GM23338 (cell line): ENCODE measurements around the gene DGKB. TPM values are rescaled to one million over a fixed set of nuclear protein-coding genes. Genes with fewer than 3 reads are reported as not detected.

Experiments used
- ATAC-seq: fragments of 200-7000 bp; cut with Tn5 transposase; 3 replicates; pipeline ENCODE4 v1.9.1; 2020
- DNase-seq: peaks from one replicate; pipeline ENCODE4 v3.0.0-alpha.2; 2015; ENCODE audit warnings: low spot score
- H2AFZ ChIP-seq: fragments of 200-600 bp; sonication (generic); 2 replicates; pipeline ENCODE4 v1.8.0; 2016; ENCODE audit warnings: antibody characterized with exemption, mild to moderate bottlenecking, moderate library complexity
- H3F3A ChIP-seq: fragments of 200-600 bp; sonication (generic); replicated peaks from 2 replicates; pipeline ENCODE4 v1.8.0; 2017; ENCODE audit warnings: antibody characterized with exemption, mixed run types, low read depth
- H3K27ac ChIP-seq: fragments of 200-600 bp; sonication (generic); 2 replicates; pipeline ENCODE4 v1.6.1; 2016; ENCODE audit warnings: low read depth
- H3K27me3 ChIP-seq: fragments of 200-600 bp; sonication (generic); 2 replicates; pipeline ENCODE4 v1.8.0; 2016; ENCODE audit warnings: mild to moderate bottlenecking, mixed run types, moderate library complexity; ENCODE audit not compliant: insufficient read depth
- H3K36me3 ChIP-seq: fragments of 200-600 bp; sonication (generic); 2 replicates; pipeline ENCODE4 v1.8.0; 2016; ENCODE audit warnings: mild to moderate bottlenecking; ENCODE audit not compliant: insufficient read depth
- H3K4me1 ChIP-seq: fragments of 200-600 bp; sonication (generic); 2 replicates; pipeline ENCODE4 v1.8.0; 2016; ENCODE audit warnings: mild to moderate bottlenecking, moderate library complexity; ENCODE audit not compliant: insufficient read depth
- H3K4me2 ChIP-seq: fragments of 200-600 bp; sonication (generic); 2 replicates; pipeline ENCODE4 v1.7.1; 2017; ENCODE audit warnings: mixed run types
- H3K4me3 ChIP-seq: fragments of 200-600 bp; sonication (generic); 2 replicates; pipeline ENCODE4 v1.6.1; 2016; ENCODE audit warnings: mixed run types
- H3K79me2 ChIP-seq: fragments of 200-600 bp; sonication (generic); replicated peaks from 2 replicates; pipeline ENCODE4 v1.8.0; 2017; ENCODE audit warnings: mild to moderate bottlenecking; ENCODE audit not compliant: insufficient read depth
- H3K9me2 ChIP-seq: fragments of 200-600 bp; sonication (generic); 2 replicates; pipeline ENCODE4 v1.8.0; 2017; ENCODE audit not compliant: insufficient read depth
- H4K20me1 ChIP-seq: fragments of 200-600 bp; sonication (generic); replicated peaks from 2 replicates; pipeline ENCODE4 v1.8.0; 2017; ENCODE audit warnings: mild to moderate bottlenecking; ENCODE audit not compliant: insufficient read depth
- H3K27ac Mint-ChIP-seq: 2 replicates; pipeline ENCODE4 v1.8.0; 2020; ENCODE audit warnings: inconsistent platforms, mild to moderate bottlenecking, moderate library complexity, mixed read lengths
- H3K27me3 Mint-ChIP-seq: 3 replicates; pipeline ENCODE4 v1.8.0; 2022; ENCODE audit warnings: low read depth, mild to moderate bottlenecking, moderate library complexity, mixed read lengths, inconsistent platforms; ENCODE audit not compliant: insufficient read depth, poor library complexity
- H3K36me3 Mint-ChIP-seq: 3 replicates; pipeline ENCODE4 v1.8.0; 2021; ENCODE audit warnings: low read depth, mild to moderate bottlenecking, inconsistent platforms, moderate library complexity, mixed read lengths
- H3K4me1 Mint-ChIP-seq: 3 replicates; pipeline ENCODE4 v1.8.0; 2020; ENCODE audit warnings: mild to moderate bottlenecking, inconsistent platforms, mixed read lengths
- H3K4me3 Mint-ChIP-seq: 3 replicates; pipeline ENCODE4 v1.8.0; 2021; ENCODE audit warnings: moderate library complexity, mild to moderate bottlenecking, inconsistent platforms, mixed read lengths
- H3K9me3 Mint-ChIP-seq: 3 replicates; pipeline ENCODE4 v1.8.0; 2020; ENCODE audit warnings: moderate library complexity, mild to moderate bottlenecking, inconsistent platforms, mixed read lengths
- CREB1 ChIP-seq: fragments of 250-450 bp; sonication (Bioruptor Pico); IDR thresholded peaks from 2 replicates; pipeline ENCODE4 v1.5.0; 2020; ENCODE audit warnings: low read depth, mild to moderate bottlenecking, moderate library complexity
- EZH2 ChIP-seq: fragments of 200-600 bp; sonication (generic); IDR thresholded peaks from one replicate; pipeline ENCODE4 v1.8.0; 2017; ENCODE audit warnings: antibody characterized with exemption, mild to moderate bottlenecking, low read depth; ENCODE audit not compliant: unreplicated experiment
- EZH2phosphoT487 ChIP-seq: fragments of 200-600 bp; sonication (generic); IDR thresholded peaks from one replicate; pipeline ENCODE4 v1.8.1; 2018; ENCODE audit warnings: antibody characterized with exemption; ENCODE audit not compliant: unreplicated experiment
- JUNB ChIP-seq: IDR thresholded peaks from one replicate; pipeline ENCODE4 v1.6.1; 2016; ENCODE audit warnings: antibody characterized with exemption; ENCODE audit not compliant: unreplicated experiment
- NANOG ChIP-seq: IDR thresholded peaks from 2 replicates; pipeline ENCODE4 v1.6.1; 2016; ENCODE audit warnings: antibody characterized with exemption, borderline replicate concordance
- POLR2AphosphoS5 ChIP-seq: IDR thresholded peaks from 2 replicates; pipeline ENCODE4 v1.6.1; 2016; ENCODE audit warnings: antibody characterized with exemption, low read depth
- STAT1 ChIP-seq: IDR thresholded peaks from one replicate; pipeline ENCODE4 v1.6.1; 2016; ENCODE audit warnings: antibody characterized with exemption; ENCODE audit not compliant: unreplicated experiment
- ZNF114 ChIP-seq: fragments of 250-450 bp; sonication (Bioruptor Pico); IDR thresholded peaks from 2 replicates; pipeline ENCODE4 v1.5.0; 2020; ENCODE audit warnings: mild to moderate bottlenecking, moderate library complexity
- ZNF331 ChIP-seq: fragments of 250-450 bp; sonication (Bioruptor Pico); IDR thresholded peaks from 2 replicates; pipeline ENCODE4 v1.5.0; 2020; ENCODE audit warnings: low read depth, mild to moderate bottlenecking, moderate library complexity
- polyA plus RNA-seq: library from polyadenylated mRNA; unstranded; fragments of >200 nt; fragmentation: Nextera tagmentation; extraction: Ambion mirVana; gene quantifications from 2 replicates; pipeline ENCODE4 v1.2.1, GENCODE V29; 2016
- total RNA-seq: library from RNA; depleted of rRNA; stranded (reverse); fragments of >200 nt; shearing (Covaris generic); gene quantifications from 2 replicates; pipeline ENCODE4 v1.2.3, GENCODE V29; 2014
- TF ChIP-seq, protein P1 (sequence below): IDR thresholded peaks from 2 replicates; pipeline ENCODE4 v1.6.1; 2016; ENCODE audit warnings: antibody characterized with exemption
- TF ChIP-seq, protein P2 (sequence below): IDR thresholded peaks from one replicate; pipeline ENCODE4 v1.6.1; 2018; ENCODE audit warnings: antibody characterized with exemption; ENCODE audit not compliant: unreplicated experiment
- TF ChIP-seq, protein P3 (sequence below): fragments of 250-450 bp; sonication (Bioruptor Pico); IDR thresholded peaks from 2 replicates; pipeline ENCODE4 v1.5.0; 2020; ENCODE audit warnings: mild to moderate bottlenecking, moderate library complexity
- TF ChIP-seq, protein P4 (sequence below), 2 experiments: fragments of 200-600 bp in 1 of 2; sonication (generic) in 1 of 2; conservative IDR thresholded peaks; 2 replicates each; pipeline versions ENCODE4 v1.5.1 to v1.6.1; 2016 to 2017; ENCODE audit warnings: antibody characterized with exemption in 2 of 2, low read depth in 2 of 2, mild to moderate bottlenecking in 2 of 2, moderate library complexity in 1 of 2

Gene DGKB
- total and polyA plus RNA-seq, 2 experiments from 2014 or later: 4.8 to 11.5 TPM

DNA sequence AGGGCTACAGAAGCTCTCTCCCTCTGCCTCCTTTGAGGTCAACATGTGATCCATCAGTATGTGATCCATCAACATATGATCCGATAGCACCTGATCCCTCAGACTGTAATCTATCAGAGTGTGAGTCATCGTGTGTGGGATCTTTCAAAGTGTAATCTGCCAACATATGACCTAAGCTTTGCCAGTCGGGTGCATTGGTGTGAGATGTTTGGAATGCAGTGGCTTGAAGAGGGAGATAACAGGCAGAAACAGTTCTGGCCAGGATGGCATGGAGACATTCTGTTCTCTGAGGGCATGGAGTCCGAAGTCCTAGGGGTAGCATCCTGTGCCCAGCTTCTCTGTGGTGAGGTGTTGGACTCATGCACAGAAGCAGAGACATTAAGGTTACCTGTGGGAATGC is 695.4 kb downstream of the DGKB start:
- H3K4me2 ChIP-seq: no peak overlapping the region
- no peaks in the 10 kb centered on the region for H3K79me2 ChIP-seq
- H3F3A ChIP-seq: no peaks in the 10 kb centered on the region
- H3K27ac Mint-ChIP-seq: no peak overlapping the region
- H3K27ac ChIP-seq: no peak overlapping the region
- no peaks in the 10 kb centered on the region for H3K36me3 ChIP-seq
- no peaks in the 10 kb centered on the region for H4K20me1 ChIP-seq
- no peak overlapping the region for H2AFZ ChIP-seq
- no peaks in the 10 kb centered on the region for H3K9me3 Mint-ChIP-seq
- ATAC-seq (no peak), DNase-seq (no peak)
- no peaks in the 10 kb centered on the region for H3K4me1 ChIP-seq
- no peaks in the 10 kb centered on the region for H3K4me1 Mint-ChIP-seq
- no peaks in the 10 kb centered on the region for H3K27me3 Mint-ChIP-seq
- no peak overlapping the region for H3K4me3 ChIP-seq
- TF ChIP-seq, protein P1, sequence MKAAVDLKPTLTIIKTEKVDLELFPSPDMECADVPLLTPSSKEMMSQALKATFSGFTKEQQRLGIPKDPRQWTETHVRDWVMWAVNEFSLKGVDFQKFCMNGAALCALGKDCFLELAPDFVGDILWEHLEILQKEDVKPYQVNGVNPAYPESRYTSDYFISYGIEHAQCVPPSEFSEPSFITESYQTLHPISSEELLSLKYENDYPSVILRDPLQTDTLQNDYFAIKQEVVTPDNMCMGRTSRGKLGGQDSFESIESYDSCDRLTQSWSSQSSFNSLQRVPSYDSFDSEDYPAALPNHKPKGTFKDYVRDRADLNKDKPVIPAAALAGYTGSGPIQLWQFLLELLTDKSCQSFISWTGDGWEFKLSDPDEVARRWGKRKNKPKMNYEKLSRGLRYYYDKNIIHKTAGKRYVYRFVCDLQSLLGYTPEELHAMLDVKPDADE: no peak
- TF ChIP-seq, protein P2, sequence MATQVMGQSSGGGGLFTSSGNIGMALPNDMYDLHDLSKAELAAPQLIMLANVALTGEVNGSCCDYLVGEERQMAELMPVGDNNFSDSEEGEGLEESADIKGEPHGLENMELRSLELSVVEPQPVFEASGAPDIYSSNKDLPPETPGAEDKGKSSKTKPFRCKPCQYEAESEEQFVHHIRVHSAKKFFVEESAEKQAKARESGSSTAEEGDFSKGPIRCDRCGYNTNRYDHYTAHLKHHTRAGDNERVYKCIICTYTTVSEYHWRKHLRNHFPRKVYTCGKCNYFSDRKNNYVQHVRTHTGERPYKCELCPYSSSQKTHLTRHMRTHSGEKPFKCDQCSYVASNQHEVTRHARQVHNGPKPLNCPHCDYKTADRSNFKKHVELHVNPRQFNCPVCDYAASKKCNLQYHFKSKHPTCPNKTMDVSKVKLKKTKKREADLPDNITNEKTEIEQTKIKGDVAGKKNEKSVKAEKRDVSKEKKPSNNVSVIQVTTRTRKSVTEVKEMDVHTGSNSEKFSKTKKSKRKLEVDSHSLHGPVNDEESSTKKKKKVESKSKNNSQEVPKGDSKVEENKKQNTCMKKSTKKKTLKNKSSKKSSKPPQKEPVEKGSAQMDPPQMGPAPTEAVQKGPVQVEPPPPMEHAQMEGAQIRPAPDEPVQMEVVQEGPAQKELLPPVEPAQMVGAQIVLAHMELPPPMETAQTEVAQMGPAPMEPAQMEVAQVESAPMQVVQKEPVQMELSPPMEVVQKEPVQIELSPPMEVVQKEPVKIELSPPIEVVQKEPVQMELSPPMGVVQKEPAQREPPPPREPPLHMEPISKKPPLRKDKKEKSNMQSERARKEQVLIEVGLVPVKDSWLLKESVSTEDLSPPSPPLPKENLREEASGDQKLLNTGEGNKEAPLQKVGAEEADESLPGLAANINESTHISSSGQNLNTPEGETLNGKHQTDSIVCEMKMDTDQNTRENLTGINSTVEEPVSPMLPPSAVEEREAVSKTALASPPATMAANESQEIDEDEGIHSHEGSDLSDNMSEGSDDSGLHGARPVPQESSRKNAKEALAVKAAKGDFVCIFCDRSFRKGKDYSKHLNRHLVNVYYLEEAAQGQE: no peak
- TF ChIP-seq, protein P3, sequence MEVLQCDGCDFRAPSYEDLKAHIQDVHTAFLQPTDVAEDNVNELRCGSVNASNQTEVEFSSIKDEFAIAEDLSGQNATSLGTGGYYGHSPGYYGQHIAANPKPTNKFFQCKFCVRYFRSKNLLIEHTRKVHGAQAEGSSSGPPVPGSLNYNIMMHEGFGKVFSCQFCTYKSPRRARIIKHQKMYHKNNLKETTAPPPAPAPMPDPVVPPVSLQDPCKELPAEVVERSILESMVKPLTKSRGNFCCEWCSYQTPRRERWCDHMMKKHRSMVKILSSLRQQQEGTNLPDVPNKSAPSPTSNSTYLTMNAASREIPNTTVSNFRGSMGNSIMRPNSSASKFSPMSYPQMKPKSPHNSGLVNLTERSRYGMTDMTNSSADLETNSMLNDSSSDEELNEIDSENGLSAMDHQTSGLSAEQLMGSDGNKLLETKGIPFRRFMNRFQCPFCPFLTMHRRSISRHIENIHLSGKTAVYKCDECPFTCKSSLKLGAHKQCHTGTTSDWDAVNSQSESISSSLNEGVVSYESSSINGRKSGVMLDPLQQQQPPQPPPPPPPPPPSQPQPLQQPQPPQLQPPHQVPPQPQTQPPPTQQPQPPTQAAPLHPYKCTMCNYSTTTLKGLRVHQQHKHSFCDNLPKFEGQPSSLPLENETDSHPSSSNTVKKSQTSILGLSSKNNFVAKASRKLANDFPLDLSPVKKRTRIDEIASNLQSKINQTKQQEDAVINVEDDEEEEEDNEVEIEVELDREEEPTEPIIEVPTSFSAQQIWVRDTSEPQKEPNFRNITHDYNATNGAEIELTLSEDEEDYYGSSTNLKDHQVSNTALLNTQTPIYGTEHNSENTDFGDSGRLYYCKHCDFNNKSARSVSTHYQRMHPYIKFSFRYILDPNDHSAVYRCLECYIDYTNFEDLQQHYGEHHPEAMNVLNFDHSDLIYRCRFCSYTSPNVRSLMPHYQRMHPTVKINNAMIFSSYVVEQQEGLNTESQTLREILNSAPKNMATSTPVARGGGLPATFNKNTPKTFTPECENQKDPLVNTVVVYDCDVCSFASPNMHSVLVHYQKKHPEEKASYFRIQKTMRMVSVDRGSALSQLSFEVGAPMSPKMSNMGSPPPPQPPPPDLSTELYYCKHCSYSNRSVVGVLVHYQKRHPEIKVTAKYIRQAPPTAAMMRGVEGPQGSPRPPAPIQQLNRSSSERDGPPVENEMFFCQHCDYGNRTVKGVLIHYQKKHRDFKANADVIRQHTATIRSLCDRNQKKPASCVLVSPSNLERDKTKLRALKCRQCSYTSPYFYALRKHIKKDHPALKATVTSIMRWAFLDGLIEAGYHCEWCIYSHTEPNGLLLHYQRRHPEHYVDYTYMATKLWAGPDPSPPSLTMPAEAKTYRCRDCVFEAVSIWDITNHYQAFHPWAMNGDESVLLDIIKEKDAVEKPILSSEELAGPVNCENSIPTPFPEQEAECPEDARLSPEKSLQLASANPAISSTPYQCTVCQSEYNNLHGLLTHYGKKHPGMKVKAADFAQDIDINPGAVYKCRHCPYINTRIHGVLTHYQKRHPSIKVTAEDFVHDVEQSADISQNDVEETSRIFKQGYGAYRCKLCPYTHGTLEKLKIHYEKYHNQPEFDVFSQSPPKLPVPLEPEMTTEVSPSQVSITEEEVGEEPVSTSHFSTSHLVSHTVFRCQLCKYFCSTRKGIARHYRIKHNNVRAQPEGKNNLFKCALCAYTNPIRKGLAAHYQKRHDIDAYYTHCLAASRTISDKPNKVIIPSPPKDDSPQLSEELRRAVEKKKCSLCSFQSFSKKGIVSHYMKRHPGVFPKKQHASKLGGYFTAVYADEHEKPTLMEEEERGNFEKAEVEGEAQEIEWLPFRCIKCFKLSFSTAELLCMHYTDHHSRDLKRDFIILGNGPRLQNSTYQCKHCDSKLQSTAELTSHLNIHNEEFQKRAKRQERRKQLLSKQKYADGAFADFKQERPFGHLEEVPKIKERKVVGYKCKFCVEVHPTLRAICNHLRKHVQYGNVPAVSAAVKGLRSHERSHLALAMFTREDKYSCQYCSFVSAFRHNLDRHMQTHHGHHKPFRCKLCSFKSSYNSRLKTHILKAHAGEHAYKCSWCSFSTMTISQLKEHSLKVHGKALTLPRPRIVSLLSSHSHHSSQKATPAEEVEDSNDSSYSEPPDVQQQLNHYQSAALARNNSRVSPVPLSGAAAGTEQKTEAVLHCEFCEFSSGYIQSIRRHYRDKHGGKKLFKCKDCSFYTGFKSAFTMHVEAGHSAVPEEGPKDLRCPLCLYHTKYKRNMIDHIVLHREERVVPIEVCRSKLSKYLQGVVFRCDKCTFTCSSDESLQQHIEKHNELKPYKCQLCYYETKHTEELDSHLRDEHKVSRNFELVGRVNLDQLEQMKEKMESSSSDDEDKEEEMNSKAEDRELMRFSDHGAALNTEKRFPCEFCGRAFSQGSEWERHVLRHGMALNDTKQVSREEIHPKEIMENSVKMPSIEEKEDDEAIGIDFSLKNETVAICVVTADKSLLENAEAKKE (CRISPR knock-in tag): no peak
- no peak for TF ChIP-seq ZNF114
- TF ChIP-seq EZH2phosphoT487: no peak
- TF ChIP-seq EZH2: no peak
- no peak for TF ChIP-seq STAT1
- no peak for TF ChIP-seq POLR2AphosphoS5
- TF ChIP-seq ZNF331: no peak
- TF ChIP-seq JUNB: no peak
- TF ChIP-seq, protein P4, sequence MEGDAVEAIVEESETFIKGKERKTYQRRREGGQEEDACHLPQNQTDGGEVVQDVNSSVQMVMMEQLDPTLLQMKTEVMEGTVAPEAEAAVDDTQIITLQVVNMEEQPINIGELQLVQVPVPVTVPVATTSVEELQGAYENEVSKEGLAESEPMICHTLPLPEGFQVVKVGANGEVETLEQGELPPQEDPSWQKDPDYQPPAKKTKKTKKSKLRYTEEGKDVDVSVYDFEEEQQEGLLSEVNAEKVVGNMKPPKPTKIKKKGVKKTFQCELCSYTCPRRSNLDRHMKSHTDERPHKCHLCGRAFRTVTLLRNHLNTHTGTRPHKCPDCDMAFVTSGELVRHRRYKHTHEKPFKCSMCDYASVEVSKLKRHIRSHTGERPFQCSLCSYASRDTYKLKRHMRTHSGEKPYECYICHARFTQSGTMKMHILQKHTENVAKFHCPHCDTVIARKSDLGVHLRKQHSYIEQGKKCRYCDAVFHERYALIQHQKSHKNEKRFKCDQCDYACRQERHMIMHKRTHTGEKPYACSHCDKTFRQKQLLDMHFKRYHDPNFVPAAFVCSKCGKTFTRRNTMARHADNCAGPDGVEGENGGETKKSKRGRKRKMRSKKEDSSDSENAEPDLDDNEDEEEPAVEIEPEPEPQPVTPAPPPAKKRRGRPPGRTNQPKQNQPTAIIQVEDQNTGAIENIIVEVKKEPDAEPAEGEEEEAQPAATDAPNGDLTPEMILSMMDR (conservative IDR thresholded peaks at IDR 0.05; ENCODE audit: low read depth in 2 of 2): no peak
- TF ChIP-seq CREB1 (CRISPR knock-in tag): no peak
- TF ChIP-seq NANOG: no peak
- H3K9me2 ChIP-seq: 0 out of 2 replicates have a peak, but pooled peaks cover 4% of the 10 kb centered on the region
- H3K36me3 Mint-ChIP-seq: no peaks in the 10 kb centered on the region
- no peaks in the 10 kb centered on the region for H3K27me3 ChIP-seq
- H3K4me3 Mint-ChIP-seq: no peak overlapping the region
